ENCODE results near the gene NEK4.

DNA sequence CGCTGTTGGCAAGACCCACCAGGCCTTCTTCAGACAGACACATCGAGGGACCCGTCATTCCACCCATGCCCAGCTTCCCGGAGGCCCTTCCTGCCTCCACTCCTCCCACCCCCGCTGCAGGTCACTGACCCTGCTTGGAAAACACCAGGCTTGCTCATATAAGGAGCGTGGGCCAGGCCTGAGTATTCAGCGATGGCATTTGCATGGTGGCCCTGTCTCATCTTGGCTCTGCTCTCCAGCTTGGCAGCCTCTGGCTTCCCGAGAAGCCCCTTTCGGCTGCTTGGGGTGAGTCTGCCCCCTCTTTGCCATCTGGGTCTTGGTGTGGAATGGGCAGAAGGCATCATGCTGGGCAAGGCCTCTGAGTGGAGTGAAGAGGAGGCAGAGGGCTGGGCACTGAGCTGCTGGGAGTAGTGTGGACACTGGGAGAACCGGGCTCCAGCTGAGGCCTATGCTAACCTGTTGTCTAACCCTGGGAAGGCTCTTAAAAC lies 23.9 kb upstream of the NEK4 start, which contains the start of gene ITIH3:
- TF ChIP-seq, protein P1, sequence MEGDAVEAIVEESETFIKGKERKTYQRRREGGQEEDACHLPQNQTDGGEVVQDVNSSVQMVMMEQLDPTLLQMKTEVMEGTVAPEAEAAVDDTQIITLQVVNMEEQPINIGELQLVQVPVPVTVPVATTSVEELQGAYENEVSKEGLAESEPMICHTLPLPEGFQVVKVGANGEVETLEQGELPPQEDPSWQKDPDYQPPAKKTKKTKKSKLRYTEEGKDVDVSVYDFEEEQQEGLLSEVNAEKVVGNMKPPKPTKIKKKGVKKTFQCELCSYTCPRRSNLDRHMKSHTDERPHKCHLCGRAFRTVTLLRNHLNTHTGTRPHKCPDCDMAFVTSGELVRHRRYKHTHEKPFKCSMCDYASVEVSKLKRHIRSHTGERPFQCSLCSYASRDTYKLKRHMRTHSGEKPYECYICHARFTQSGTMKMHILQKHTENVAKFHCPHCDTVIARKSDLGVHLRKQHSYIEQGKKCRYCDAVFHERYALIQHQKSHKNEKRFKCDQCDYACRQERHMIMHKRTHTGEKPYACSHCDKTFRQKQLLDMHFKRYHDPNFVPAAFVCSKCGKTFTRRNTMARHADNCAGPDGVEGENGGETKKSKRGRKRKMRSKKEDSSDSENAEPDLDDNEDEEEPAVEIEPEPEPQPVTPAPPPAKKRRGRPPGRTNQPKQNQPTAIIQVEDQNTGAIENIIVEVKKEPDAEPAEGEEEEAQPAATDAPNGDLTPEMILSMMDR (conservative IDR thresholded peaks at IDR 0.05; ENCODE audit: low read depth, low read length), result no peak
- no peak for TF ChIP-seq EZH2 (IDR thresholded peaks at IDR 0.05; ENCODE audit: borderline replicate concordance, low read depth, low read length, poor library complexity, severe bottlenecking)
